K562 (cell line): Measurements from ENCODE around the gene PTRH2. TPM values are rescaled to one million over a fixed set of nuclear protein-coding genes. Genes with fewer than 3 reads are reported as not detected.

Experiments
- DPF2 ChIP-seq: fragments of 450-650 bp; IDR thresholded peaks from 2 replicates; pipeline ENCODE4 v1.6.1; 2016
- ETS2 ChIP-seq: IDR thresholded peaks from 2 replicates; pipeline ENCODE4 v1.6.1; 2016; ENCODE audit warnings: borderline replicate concordance, missing genetic modification characterization, mild to moderate bottlenecking, moderate library complexity, missing compliant biosample characterization; ENCODE audit not compliant: poor library complexity, severe bottlenecking
- HDAC1 ChIP-seq, 2 experiments: fragments of 450-650 bp; IDR thresholded peaks; 2 replicates each; pipeline ENCODE4 v1.6.1; 2016 to 2017; ENCODE audit warnings: inconsistent platforms in 1 of 2, mild to moderate bottlenecking in 1 of 2, moderate library complexity in 1 of 2
- RBFOX2 ChIP-seq: fragments of 200-400 bp; formaldehyde crosslinking; IDR thresholded peaks from 2 replicates; pipeline ENCODE4 v1.6.1; 2017; ENCODE audit warnings: low read depth, mild to moderate bottlenecking, low read length, moderate library complexity
- SAP30 ChIP-seq: fragments of 200-600 bp; sonication (generic); IDR thresholded peaks from 2 replicates; pipeline ENCODE4 v1.6.1; 2012; ENCODE audit warnings: borderline replicate concordance, low read depth, mild to moderate bottlenecking, moderate library complexity, low read length, control low read depth, inconsistent platforms; ENCODE audit not compliant: insufficient read depth, poor library complexity, severe bottlenecking
- SLC30A9 ChIP-seq: fragments of 250-450 bp; sonication (Bioruptor Pico); IDR thresholded peaks from 2 replicates; pipeline ENCODE4 v1.8.0; 2022; ENCODE audit warnings: mild to moderate bottlenecking, moderate library complexity
- TAF7 ChIP-seq: fragments of 450-650 bp; IDR thresholded peaks from 2 replicates; pipeline ENCODE4 v1.6.1; 2016; ENCODE audit warnings: missing genetic modification characterization, missing compliant biosample characterization
- TEAD4 ChIP-seq, 2 experiments: sonication (generic) in 1 of 2; formaldehyde crosslinking in 1 of 2; IDR thresholded peaks; 2 replicates each; pipeline versions ENCODE4 v1.6.1 to v1.8.0; 2012 to 2022; ENCODE audit warnings: borderline replicate concordance in 1 of 2, inconsistent platforms in 1 of 2, low read length in 1 of 2, mild to moderate bottlenecking in 1 of 2, missing genetic modification reagents in 1 of 2
- TRIM24 ChIP-seq, 2 experiments: fragments of 450-650 bp; IDR thresholded peaks; 2 replicates each; pipeline ENCODE4 v1.6.1; 2016
- polyA plus RNA-seq, 8 experiments: library from polyadenylated mRNA; depleted of rRNA in 4 of 8; stranded (reverse) in 5 of 8; unstranded in 3 of 8; fragments of >200 nt; fragmentation: Nextera tagmentation in 2 of 8; fragmentation: Illumina TruSeq in 1 of 8; extraction: Ambion mirVana in 2 of 8; extraction: Trizol in 1 of 8; gene quantifications; 2 replicates each; pipeline versions ENCODE4 v1.2.1 to v1.2.3, GENCODE V29; 2011 to 2014; ENCODE audit warnings: inconsistent platforms in 1 of 8, missing spikeins in 1 of 8
- total RNA-seq, 7 experiments: library from RNA; depleted of rRNA in 6 of 7; stranded (reverse); fragments of >200 nt in 6 of 7; fragmentation: Illumina TruSeq in 2 of 7; extraction: Trizol in 2 of 7; gene quantifications; 2 replicates each; pipeline versions ENCODE4 v1.2.1 to v1.2.3, GENCODE V29; 2011 to 2021; ENCODE audit warnings: low replicate concordance in 1 of 7
- TF ChIP-seq, protein P1 (sequence below): sonication (generic); formaldehyde crosslinking; IDR thresholded peaks from 2 replicates; pipeline ENCODE4 v1.8.0; 2022; ENCODE audit warnings: missing genetic modification reagents, mild to moderate bottlenecking, moderate library complexity, borderline replicate concordance
- TF ChIP-seq, protein P2 (sequence below): fragments of 450-650 bp; conservative IDR thresholded peaks from 2 replicates; pipeline ENCODE4 v1.6.1; 2016; ENCODE audit warnings: missing genetic modification characterization, low read depth, mild to moderate bottlenecking, missing compliant biosample characterization, moderate library complexity
- TF ChIP-seq, protein P3 (sequence below): IDR thresholded peaks from 2 replicates; pipeline ENCODE4 v1.6.1; 2011; ENCODE audit warnings: borderline replicate concordance, low read depth, mild to moderate bottlenecking, moderate library complexity, low read length; ENCODE audit not compliant: insufficient read depth, poor library complexity, severe bottlenecking
- TF ChIP-seq, protein P4 (sequence below), 2 experiments: fragments of 250-450 bp in 1 of 2; fragments of 450-650 bp in 1 of 2; sonication (Bioruptor Pico) in 1 of 2; IDR thresholded peaks; 2 replicates each; pipeline versions ENCODE4 v1.6.1 to v1.8.0; 2016 to 2021; ENCODE audit warnings: mild to moderate bottlenecking in 2 of 2, moderate library complexity in 2 of 2, missing compliant biosample characterization in 1 of 2, missing genetic modification characterization in 1 of 2
- TF ChIP-seq, protein P5 (sequence below): conservative IDR thresholded peaks from 2 replicates; pipeline ENCODE4 v1.6.1; 2011; ENCODE audit warnings: low read depth, mild to moderate bottlenecking, low read length; ENCODE audit not compliant: control insufficient read depth
- TF ChIP-seq, protein P6 (sequence below): sonication (generic); formaldehyde crosslinking; IDR thresholded peaks from 2 replicates; pipeline ENCODE4 v1.8.0; 2022; ENCODE audit warnings: missing genetic modification reagents, mild to moderate bottlenecking, borderline replicate concordance

PTRH2 gene
- total and polyA plus RNA-seq, 9 of the 15 experiments (the other 6 are each of a cell fraction or from before 2014, with no cell fraction given): 53.1 to 210 (median 126) TPM

DNA sequence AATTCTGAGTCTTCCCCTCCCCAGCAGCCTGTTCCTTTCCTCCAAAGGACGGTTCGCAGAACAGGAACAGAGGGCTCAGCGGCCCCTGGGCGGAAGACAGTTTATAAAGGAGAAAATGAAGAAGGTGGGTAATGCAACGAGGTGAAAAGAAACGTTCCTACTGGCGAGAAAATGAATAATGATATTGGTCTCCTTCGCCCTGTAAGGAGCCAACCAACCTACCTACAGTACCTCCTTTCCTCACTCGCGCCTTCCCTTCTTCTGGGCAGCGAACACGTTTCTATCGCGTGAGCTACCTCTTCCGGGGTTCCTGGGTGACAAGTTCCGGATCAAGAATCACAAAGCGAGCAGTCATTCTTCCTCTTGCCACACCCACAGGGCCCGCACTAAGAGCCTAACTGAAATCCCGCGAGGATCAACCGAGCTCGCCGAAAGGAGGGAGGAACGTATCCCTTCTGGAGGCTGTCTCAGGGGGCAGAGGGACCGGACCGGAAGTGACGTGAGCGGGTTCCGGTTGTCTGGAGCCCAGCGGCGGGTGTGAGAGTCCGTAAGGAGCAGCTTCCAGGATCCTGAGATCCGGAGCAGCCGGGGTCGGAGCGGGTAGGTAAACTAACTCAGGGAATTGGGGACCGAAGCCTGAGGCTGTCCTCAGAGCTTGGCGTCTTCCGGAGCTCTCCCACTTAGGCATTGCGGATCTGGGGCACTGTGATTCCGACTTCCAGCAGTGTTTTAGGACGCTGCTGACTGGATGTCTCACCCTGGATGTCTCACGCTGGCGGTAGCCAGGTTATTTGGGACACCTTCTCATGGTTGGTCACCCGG lies at the start of gene PTRH2, which contains the start of gene VMP1 (continued):
- no peak for TF ChIP-seq ETS2 (tag)
- TF ChIP-seq TEAD4 (IDR thresholded peaks at IDR 0.05; ENCODE audit: low read length): peak; percentile 38; the same call in 1 of the 2 replicates
- no peak for TF ChIP-seq TEAD4 (CRISPR knock-in tag; IDR thresholded peaks at IDR 0.05; ENCODE audit: borderline replicate concordance)
- TF ChIP-seq SAP30: peak; percentile 96
- TF ChIP-seq, protein P1, sequence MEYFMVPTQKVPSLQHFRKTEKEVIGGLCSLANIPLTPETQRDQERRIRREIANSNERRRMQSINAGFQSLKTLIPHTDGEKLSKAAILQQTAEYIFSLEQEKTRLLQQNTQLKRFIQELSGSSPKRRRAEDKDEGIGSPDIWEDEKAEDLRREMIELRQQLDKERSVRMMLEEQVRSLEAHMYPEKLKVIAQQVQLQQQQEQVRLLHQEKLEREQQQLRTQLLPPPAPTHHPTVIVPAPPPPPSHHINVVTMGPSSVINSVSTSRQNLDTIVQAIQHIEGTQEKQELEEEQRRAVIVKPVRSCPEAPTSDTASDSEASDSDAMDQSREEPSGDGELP (CRISPR knock-in tag): peak; percentile 40
- TF ChIP-seq, protein P2, sequence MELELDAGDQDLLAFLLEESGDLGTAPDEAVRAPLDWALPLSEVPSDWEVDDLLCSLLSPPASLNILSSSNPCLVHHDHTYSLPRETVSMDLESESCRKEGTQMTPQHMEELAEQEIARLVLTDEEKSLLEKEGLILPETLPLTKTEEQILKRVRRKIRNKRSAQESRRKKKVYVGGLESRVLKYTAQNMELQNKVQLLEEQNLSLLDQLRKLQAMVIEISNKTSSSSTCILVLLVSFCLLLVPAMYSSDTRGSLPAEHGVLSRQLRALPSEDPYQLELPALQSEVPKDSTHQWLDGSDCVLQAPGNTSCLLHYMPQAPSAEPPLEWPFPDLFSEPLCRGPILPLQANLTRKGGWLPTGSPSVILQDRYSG (tag): peak; percentile 56; the same call in 1 of the 2 replicates
- TF ChIP-seq HDAC1 (IDR thresholded peaks at IDR 0.05): peak in 1 of 2 experiments; percentile 99; a peak in 2 of 4 replicates
- peak in 1 of 2 experiments; percentile 77; a peak in 1 of 4 replicates for TF ChIP-seq TRIM24 (IDR thresholded peaks at IDR 0.05)
- TF ChIP-seq, protein P3, sequence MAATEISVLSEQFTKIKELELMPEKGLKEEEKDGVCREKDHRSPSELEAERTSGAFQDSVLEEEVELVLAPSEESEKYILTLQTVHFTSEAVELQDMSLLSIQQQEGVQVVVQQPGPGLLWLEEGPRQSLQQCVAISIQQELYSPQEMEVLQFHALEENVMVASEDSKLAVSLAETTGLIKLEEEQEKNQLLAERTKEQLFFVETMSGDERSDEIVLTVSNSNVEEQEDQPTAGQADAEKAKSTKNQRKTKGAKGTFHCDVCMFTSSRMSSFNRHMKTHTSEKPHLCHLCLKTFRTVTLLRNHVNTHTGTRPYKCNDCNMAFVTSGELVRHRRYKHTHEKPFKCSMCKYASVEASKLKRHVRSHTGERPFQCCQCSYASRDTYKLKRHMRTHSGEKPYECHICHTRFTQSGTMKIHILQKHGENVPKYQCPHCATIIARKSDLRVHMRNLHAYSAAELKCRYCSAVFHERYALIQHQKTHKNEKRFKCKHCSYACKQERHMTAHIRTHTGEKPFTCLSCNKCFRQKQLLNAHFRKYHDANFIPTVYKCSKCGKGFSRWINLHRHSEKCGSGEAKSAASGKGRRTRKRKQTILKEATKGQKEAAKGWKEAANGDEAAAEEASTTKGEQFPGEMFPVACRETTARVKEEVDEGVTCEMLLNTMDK: no peak
- TF ChIP-seq DPF2: no peak
- TF ChIP-seq, protein P4, sequence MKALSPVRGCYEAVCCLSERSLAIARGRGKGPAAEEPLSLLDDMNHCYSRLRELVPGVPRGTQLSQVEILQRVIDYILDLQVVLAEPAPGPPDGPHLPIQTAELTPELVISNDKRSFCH (CRISPR knock-in tag; IDR thresholded peaks at IDR 0.05): no peak
- TF ChIP-seq, protein P4 (tag; IDR thresholded peaks at IDR 0.05): no peak; the same call in 1 of the 2 replicates
- TF ChIP-seq, protein P5, sequence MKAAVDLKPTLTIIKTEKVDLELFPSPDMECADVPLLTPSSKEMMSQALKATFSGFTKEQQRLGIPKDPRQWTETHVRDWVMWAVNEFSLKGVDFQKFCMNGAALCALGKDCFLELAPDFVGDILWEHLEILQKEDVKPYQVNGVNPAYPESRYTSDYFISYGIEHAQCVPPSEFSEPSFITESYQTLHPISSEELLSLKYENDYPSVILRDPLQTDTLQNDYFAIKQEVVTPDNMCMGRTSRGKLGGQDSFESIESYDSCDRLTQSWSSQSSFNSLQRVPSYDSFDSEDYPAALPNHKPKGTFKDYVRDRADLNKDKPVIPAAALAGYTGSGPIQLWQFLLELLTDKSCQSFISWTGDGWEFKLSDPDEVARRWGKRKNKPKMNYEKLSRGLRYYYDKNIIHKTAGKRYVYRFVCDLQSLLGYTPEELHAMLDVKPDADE: peak; percentile 16; the same call in 1 of the 2 replicates
- TF ChIP-seq SLC30A9: no peak
- TF ChIP-seq, protein P6, sequence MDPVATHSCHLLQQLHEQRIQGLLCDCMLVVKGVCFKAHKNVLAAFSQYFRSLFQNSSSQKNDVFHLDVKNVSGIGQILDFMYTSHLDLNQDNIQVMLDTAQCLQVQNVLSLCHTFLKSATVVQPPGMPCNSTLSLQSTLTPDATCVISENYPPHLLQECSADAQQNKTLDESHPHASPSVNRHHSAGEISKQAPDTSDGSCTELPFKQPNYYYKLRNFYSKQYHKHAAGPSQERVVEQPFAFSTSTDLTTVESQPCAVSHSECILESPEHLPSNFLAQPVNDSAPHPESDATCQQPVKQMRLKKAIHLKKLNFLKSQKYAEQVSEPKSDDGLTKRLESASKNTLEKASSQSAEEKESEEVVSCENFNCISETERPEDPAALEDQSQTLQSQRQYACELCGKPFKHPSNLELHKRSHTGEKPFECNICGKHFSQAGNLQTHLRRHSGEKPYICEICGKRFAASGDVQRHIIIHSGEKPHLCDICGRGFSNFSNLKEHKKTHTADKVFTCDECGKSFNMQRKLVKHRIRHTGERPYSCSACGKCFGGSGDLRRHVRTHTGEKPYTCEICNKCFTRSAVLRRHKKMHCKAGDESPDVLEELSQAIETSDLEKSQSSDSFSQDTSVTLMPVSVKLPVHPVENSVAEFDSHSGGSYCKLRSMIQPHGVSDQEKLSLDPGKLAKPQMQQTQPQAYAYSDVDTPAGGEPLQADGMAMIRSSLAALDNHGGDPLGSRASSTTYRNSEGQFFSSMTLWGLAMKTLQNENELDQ (CRISPR knock-in tag): 0 out of 2 replicates have a peak, but pooled peaks have one; percentile 58
- TF ChIP-seq TAF7 (tag): peak; percentile 78
- TF ChIP-seq RBFOX2: peak; percentile 82
